ENCODE results near the gene GTF2A1. TPM values are rescaled to one million over a fixed set of nuclear protein-coding genes. Genes with fewer than 3 reads are reported as not detected.
A peak's percentile ranks its signal among the peaks of the same experiment; 100 is the strongest.

The GTF2A1 gene
- total RNA-seq, 1 experiment from 2014 or later, result 34.4 TPM

DNA sequence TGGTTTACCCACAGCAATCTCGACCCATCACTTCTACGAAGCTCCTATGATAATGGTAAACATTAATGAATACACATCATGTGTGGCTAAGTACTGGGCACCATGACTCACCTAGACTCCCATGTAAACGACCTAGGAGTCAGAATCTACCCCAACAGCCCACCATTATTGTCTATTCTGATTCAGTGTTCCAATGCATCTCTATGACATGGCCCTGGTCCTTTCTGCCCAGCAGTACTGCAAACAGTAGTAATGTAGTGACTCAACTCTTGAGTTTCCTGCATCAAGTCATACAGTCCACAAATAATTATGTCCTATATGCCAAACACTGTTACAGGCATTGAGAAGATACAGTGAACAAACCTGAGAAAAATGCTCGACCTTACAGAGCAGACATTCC, 14.6 kb downstream of the GTF2A1 start:
- Histone ChIP-seq H3K9me3 (ENCODE audit: control insufficient read depth, insufficient read depth, low read depth, low read length) (no peaks in the 10 kb centered on the region), H3K4me1 (ENCODE audit: control insufficient read depth, insufficient read depth, low read length) (no peaks in the 10 kb centered on the region), H3K36me3 (ENCODE audit: control insufficient read depth, insufficient read depth, low read length) (peaks cover 20% of the 10 kb centered on the region), H3K27ac (ENCODE audit: low read length) (no peak overlapping the region), H3K4me3 (ENCODE audit: low read depth in 2 of 2, low read length in 2 of 2) (no peak overlapping the region), H3K27me3 (ENCODE audit: control insufficient read depth, insufficient read depth, low read length) (no peaks in the 10 kb centered on the region)
- ATAC-seq, result no peak
- TF ChIP-seq SIN3A (IDR thresholded peaks at IDR 0.05; ENCODE audit: borderline replicate concordance, insufficient read depth, low read depth, low read length), result no peak
- TF ChIP-seq POLR2AphosphoS5 (IDR thresholded peaks at IDR 0.05; ENCODE audit: low read depth, low read length), result no peak
- no peak for TF ChIP-seq TCF7L2 (IDR thresholded peaks at IDR 0.05; ENCODE audit: low read depth, low read length)
- TF ChIP-seq, protein P1, sequence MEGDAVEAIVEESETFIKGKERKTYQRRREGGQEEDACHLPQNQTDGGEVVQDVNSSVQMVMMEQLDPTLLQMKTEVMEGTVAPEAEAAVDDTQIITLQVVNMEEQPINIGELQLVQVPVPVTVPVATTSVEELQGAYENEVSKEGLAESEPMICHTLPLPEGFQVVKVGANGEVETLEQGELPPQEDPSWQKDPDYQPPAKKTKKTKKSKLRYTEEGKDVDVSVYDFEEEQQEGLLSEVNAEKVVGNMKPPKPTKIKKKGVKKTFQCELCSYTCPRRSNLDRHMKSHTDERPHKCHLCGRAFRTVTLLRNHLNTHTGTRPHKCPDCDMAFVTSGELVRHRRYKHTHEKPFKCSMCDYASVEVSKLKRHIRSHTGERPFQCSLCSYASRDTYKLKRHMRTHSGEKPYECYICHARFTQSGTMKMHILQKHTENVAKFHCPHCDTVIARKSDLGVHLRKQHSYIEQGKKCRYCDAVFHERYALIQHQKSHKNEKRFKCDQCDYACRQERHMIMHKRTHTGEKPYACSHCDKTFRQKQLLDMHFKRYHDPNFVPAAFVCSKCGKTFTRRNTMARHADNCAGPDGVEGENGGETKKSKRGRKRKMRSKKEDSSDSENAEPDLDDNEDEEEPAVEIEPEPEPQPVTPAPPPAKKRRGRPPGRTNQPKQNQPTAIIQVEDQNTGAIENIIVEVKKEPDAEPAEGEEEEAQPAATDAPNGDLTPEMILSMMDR (IDR thresholded peaks at IDR 0.05), result no peak
- TF ChIP-seq, protein P2, sequence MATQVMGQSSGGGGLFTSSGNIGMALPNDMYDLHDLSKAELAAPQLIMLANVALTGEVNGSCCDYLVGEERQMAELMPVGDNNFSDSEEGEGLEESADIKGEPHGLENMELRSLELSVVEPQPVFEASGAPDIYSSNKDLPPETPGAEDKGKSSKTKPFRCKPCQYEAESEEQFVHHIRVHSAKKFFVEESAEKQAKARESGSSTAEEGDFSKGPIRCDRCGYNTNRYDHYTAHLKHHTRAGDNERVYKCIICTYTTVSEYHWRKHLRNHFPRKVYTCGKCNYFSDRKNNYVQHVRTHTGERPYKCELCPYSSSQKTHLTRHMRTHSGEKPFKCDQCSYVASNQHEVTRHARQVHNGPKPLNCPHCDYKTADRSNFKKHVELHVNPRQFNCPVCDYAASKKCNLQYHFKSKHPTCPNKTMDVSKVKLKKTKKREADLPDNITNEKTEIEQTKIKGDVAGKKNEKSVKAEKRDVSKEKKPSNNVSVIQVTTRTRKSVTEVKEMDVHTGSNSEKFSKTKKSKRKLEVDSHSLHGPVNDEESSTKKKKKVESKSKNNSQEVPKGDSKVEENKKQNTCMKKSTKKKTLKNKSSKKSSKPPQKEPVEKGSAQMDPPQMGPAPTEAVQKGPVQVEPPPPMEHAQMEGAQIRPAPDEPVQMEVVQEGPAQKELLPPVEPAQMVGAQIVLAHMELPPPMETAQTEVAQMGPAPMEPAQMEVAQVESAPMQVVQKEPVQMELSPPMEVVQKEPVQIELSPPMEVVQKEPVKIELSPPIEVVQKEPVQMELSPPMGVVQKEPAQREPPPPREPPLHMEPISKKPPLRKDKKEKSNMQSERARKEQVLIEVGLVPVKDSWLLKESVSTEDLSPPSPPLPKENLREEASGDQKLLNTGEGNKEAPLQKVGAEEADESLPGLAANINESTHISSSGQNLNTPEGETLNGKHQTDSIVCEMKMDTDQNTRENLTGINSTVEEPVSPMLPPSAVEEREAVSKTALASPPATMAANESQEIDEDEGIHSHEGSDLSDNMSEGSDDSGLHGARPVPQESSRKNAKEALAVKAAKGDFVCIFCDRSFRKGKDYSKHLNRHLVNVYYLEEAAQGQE (IDR thresholded peaks at IDR 0.05; ENCODE audit: insufficient read depth in 1 of 2, low read depth in 2 of 2, low read length in 1 of 2), result no peak
- peak; percentile 15 for DNase-seq (ENCODE audit: low read depth, low spot score)
- CTCF ChIA-PET, result no interaction called here
- in situ Hi-C loops (cut with HindIII; ENCODE audit: low pct_unique_long_range_greater_than_20kb, low sequenced_read_pairs) (no loop called here), intact Hi-C loops (cut with micrococcal nuclease; ENCODE audit: unreplicated experiment) (no loop called here)
- POLR2A ChIA-PET, result no interaction called here
- BruUV-seq (replicated peaks), result TSS peak; percentile 31

DNA sequence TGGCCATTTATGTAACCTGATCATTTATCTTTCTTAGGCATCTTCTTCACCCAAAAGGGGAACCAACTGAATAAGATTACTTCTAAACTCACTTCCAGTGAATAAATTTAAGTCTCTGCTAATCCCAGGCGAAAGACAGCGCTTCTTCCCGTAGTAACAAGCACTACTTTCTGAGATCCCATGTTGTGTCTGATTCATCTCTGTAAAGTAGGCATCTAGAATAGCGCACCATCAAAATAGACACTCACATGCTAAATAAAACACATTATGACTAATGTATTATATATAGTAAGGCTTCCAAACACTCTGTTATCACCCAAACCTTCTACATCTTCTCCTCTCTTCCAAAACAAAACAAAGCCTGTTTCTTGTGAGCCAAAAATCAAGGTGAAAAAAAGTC, 15.1 kb downstream of the GTF2A1 start:
- intact Hi-C loops (cut with micrococcal nuclease; ENCODE audit: unreplicated experiment), result no loop called here
- Histone ChIP-seq H3K27ac (ENCODE audit: low read length) (no peak overlapping the region), H3K4me3 (ENCODE audit: low read depth in 2 of 2, low read length in 2 of 2) (no peak overlapping the region), H3K27me3 (ENCODE audit: control insufficient read depth, insufficient read depth, low read length) (no peaks in the 10 kb centered on the region), H3K36me3 (ENCODE audit: control insufficient read depth, insufficient read depth, low read length) (peaks cover 25% of the 10 kb centered on the region), H3K9me3 (ENCODE audit: control insufficient read depth, insufficient read depth, low read depth, low read length) (no peaks in the 10 kb centered on the region), H3K4me1 (ENCODE audit: control insufficient read depth, insufficient read depth, low read length) (no peaks in the 10 kb centered on the region)
- ChIA-PET CTCF (no interaction called here), POLR2A (no interaction called here)
- DNase-seq (ENCODE audit: low read depth, low spot score), result no peak
- no TSS peak for BruUV-seq (replicated peaks)
- TF ChIP-seq TCF7L2 (IDR thresholded peaks at IDR 0.05; ENCODE audit: low read depth, low read length) (no peak), POLR2AphosphoS5 (IDR thresholded peaks at IDR 0.05; ENCODE audit: low read depth, low read length) (no peak), SIN3A (IDR thresholded peaks at IDR 0.05; ENCODE audit: borderline replicate concordance, insufficient read depth, low read depth, low read length) (no peak)
- TF ChIP-seq, protein P1 (IDR thresholded peaks at IDR 0.05), result no peak
- TF ChIP-seq, protein P2 (IDR thresholded peaks at IDR 0.05; ENCODE audit: insufficient read depth in 1 of 2, low read depth in 2 of 2, low read length in 1 of 2), result no peak
- in situ Hi-C loops (cut with HindIII; ENCODE audit: low pct_unique_long_range_greater_than_20kb, low sequenced_read_pairs), result no loop called here
- ATAC-seq, result no peak

Measured in Panc1 (cell line).